Thoracic aorta (tissue), 2 donors: Measurements from ENCODE around the gene EBNA1BP2. TPM values are rescaled to one million over a fixed set of nuclear protein-coding genes. Genes with fewer than 3 reads are reported as not detected.

Experiments
- ATAC-seq: fragments of 150-250 bp; one replicate; pipeline ENCODE4 v1.8.0; 2017; ENCODE audit warnings: low read depth; ENCODE audit not compliant: insufficient number of reproducible peaks, low FRiP score
- DNase-seq: peaks from one replicate; pipeline ENCODE4 v3.0.0-alpha.2; 2020; ENCODE audit warnings: low spot score
- H3K27ac ChIP-seq, 2 donors: fragments of 200-600 bp; sonication (generic); 1 replicate in 1 of 2; 2 replicates in 1 of 2; pipeline ENCODE4 v1.5.1; 2016; ENCODE audit warnings: mild to moderate bottlenecking in 2 of 2, moderate library complexity in 2 of 2
- H3K27me3 ChIP-seq: fragments of 200-600 bp; sonication (generic); replicated peaks from 2 replicates; pipeline ENCODE4 v1.6.0; 2016; ENCODE audit warnings: mild to moderate bottlenecking; ENCODE audit not compliant: insufficient read depth
- H3K36me3 ChIP-seq: fragments of 200-600 bp; sonication (generic); one replicate; pipeline ENCODE4 v1.5.1; 2016
- H3K4me1 ChIP-seq, 2 donors: fragments of 200-600 bp; sonication (generic); 1 replicate in 1 of 2; 2 replicates in 1 of 2; pipeline versions ENCODE4 v1.5.1 to v1.6.0; 2016; ENCODE audit warnings: low read depth in 2 of 2, mild to moderate bottlenecking in 1 of 2; ENCODE audit not compliant: control insufficient read depth in 1 of 2
- H3K4me3 ChIP-seq: fragments of 200-600 bp; sonication (generic); 2 replicates; pipeline ENCODE4 v1.5.1; 2016; ENCODE audit warnings: mild to moderate bottlenecking
- H3K9me3 ChIP-seq: fragments of 200-600 bp; sonication (generic); 2 replicates; pipeline ENCODE4 v1.5.1; 2016
- total RNA-seq, 2 donors: library from RNA; depleted of rRNA; stranded (reverse); fragments of >200 nt; gene quantifications; one replicate each; pipeline versions ENCODE4 v1.1.0 to v1.2.3, GENCODE V29; 2016
- TF ChIP-seq, protein P1 (sequence below): fragments of 200-600 bp; sonication (generic); IDR thresholded peaks from one replicate; pipeline ENCODE4 v1.5.1; 2019; ENCODE audit warnings: antibody characterized with exemption

The EBNA1BP2 gene
- total RNA-seq, 2 donors from 2014 or later, result 27.1 to 55.9 TPM

DNA sequence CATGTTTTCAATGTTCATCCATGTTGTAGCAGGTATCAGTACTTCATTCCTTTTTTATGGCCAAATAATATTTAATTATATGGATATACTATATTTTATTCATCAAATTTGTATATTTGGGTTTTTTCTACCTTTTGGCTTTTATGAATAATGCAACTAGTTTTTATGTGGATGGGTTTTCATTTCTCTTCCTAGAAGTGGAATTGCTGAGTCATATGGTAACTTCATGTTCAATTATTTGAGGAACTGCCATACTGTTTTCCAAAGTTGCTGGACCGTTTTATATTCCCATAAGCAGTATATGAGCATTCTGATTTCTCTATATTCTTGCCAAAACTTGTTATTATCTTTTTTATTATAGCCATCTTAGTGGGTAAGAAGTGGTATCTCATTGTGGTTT is 16.0 kb upstream of the EBNA1BP2 start:
- H3K36me3 ChIP-seq, result no peaks in the 10 kb centered on the region
- no peaks in the 10 kb centered on the region for H3K27me3 ChIP-seq
- TF ChIP-seq, protein P1, sequence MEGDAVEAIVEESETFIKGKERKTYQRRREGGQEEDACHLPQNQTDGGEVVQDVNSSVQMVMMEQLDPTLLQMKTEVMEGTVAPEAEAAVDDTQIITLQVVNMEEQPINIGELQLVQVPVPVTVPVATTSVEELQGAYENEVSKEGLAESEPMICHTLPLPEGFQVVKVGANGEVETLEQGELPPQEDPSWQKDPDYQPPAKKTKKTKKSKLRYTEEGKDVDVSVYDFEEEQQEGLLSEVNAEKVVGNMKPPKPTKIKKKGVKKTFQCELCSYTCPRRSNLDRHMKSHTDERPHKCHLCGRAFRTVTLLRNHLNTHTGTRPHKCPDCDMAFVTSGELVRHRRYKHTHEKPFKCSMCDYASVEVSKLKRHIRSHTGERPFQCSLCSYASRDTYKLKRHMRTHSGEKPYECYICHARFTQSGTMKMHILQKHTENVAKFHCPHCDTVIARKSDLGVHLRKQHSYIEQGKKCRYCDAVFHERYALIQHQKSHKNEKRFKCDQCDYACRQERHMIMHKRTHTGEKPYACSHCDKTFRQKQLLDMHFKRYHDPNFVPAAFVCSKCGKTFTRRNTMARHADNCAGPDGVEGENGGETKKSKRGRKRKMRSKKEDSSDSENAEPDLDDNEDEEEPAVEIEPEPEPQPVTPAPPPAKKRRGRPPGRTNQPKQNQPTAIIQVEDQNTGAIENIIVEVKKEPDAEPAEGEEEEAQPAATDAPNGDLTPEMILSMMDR, result no peak
- no peak overlapping the region for H3K4me3 ChIP-seq
- DNase-seq, result no peak
- ATAC-seq, result no peak
- no peak overlapping the region for H3K27ac ChIP-seq
- no peaks in the 10 kb centered on the region for H3K9me3 ChIP-seq
- H3K4me1 ChIP-seq, result no peaks in the 10 kb centered on the region

GRCh38 chr1:43184995-43185394 is 12.9 kb upstream of the EBNA1BP2 start:
- no peak for ATAC-seq

GRCh38 chr1:43184388-43184787 is 12.3 kb upstream of the EBNA1BP2 start:
- DNase-seq (no peak), ATAC-seq (no peak)
- Histone ChIP-seq H3K36me3 (no peaks in the 10 kb centered on the region), H3K27ac (no peak overlapping the region), H3K4me3 (no peak overlapping the region), H3K27me3 (no peaks in the 10 kb centered on the region), H3K4me1 (no peaks in the 10 kb centered on the region), H3K9me3 (no peaks in the 10 kb centered on the region)
- TF ChIP-seq, protein P1, result no peak

More at GRCh38 chr1:43184995-43185394, 12.9 kb upstream of the EBNA1BP2 start:
- Histone ChIP-seq H3K9me3 (no peaks in the 10 kb centered on the region), H3K4me1 (no peaks in the 10 kb centered on the region), H3K4me3 (no peak overlapping the region), H3K27me3 (no peaks in the 10 kb centered on the region), H3K27ac (no peak overlapping the region), H3K36me3 (no peaks in the 10 kb centered on the region)
- TF ChIP-seq, protein P1, result no peak
- no peak for DNase-seq

- Histone ChIP-seq H3K27me3 (no peaks in the 10 kb centered on the region), H3K27ac (no peak overlapping the region), H3K4me1 (no peaks in the 10 kb centered on the region), H3K9me3 (no peaks in the 10 kb centered on the region), H3K4me3 (no peak overlapping the region), H3K36me3 (no peaks in the 10 kb centered on the region)
- no peak for ATAC-seq
- no peak for DNase-seq
- TF ChIP-seq, protein P1, result no peak
Observed at GRCh38 chr1:43177691-43178090, 5.6 kb upstream of the EBNA1BP2 start.

DNA sequence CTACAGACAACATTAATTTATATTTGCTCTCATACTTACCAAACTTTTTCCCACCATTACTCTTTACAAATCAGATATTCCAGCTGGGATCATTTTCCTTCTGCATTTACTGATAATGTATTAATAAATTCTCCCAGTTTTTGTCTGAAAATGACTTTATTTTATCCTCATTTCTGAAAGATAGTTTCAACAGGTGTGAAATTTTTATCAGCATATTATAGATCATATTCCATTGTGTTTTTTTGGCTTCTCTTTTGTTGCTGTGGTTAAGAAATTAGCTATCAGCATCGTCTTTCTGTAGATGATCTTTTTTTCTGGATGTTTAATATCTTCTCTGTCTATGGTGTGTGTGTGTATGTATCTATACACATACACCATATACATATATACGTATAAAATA is 2.8 kb upstream of the EBNA1BP2 start:
- H3K4me1 ChIP-seq, result peaks cover 5 to 15% of the 10 kb centered on the region in 2 donors
- H3K27me3 ChIP-seq, result no peaks in the 10 kb centered on the region
- TF ChIP-seq, protein P1, result no peak
- ATAC-seq, result no peak
- H3K27ac ChIP-seq, result no peak overlapping the region
- no peaks in the 10 kb centered on the region for H3K36me3 ChIP-seq
- H3K9me3 ChIP-seq, result no peaks in the 10 kb centered on the region
- DNase-seq, result no peak
- no peak overlapping the region for H3K4me3 ChIP-seq
